IMR-90 (cell line): ENCODE data around the gene POLR1D. TPM values are rescaled to one million over a fixed set of nuclear protein-coding genes. Genes with fewer than 3 reads are reported as not detected.

Source experiments
- ATAC-seq: fragments of 200-7000 bp; cut with Tn5 transposase; 2 replicates; pipeline ENCODE4 v1.9.1; 2020; ENCODE audit warnings: low read depth, mild to moderate bottlenecking, moderate library complexity
- BruUV-seq: library from RNA; stranded (reverse); fragments of 400-500 nt; replicated peaks from 2 replicates; lab custom pipeline; 2021; lab: Mats Ljungman, UMichigan
- CTCF ChIA-PET: fragments of 300-600 bp; formaldehyde crosslinking; extraction: SDS; loops from one replicate; lab custom pipeline; 2021; ENCODE audit warnings: antibody characterized with exemption; lab: Yijun Ruan, JAX
- POLR2A ChIA-PET: fragments of 300-600 bp; sonication (Branson Sonifier 250); formaldehyde crosslinking; loops from one replicate; lab custom pipeline; 2022; ENCODE audit warnings: antibody characterized with exemption; ENCODE audit not compliant: unreplicated experiment; lab: Charles Lee
- DNase-seq: peaks from one replicate; pipeline ENCODE4 v3.0.0; 2013
- H2AFZ ChIP-seq: replicated peaks from 2 replicates; pipeline ENCODE3; 2013; ENCODE audit warnings: low read length, mild to moderate bottlenecking; ENCODE audit not compliant: poor library complexity
- H2AK5ac ChIP-seq: 2 replicates; pipeline ENCODE4 v1.6.1; 2013; ENCODE audit warnings: low read depth, low read length, inconsistent platforms
- H2AK9ac ChIP-seq: replicated peaks from 2 replicates; pipeline ENCODE3; 2013; ENCODE audit warnings: mild to moderate bottlenecking, low read depth, low read length, moderate library complexity; ENCODE audit not compliant: poor library complexity
- H2BK120ac ChIP-seq: 2 replicates; pipeline ENCODE4 v1.6.1; 2013; ENCODE audit warnings: low read depth, low read length, inconsistent platforms
- H2BK15ac ChIP-seq: 3 replicates; pipeline ENCODE4 v1.6.1; 2013; ENCODE audit warnings: low read depth, low read length, inconsistent platforms
- H2BK20ac ChIP-seq: 2 replicates; pipeline ENCODE4 v1.6.1; 2013; ENCODE audit warnings: low read depth, mild to moderate bottlenecking, inconsistent platforms, low read length, moderate library complexity
- H2BK5ac ChIP-seq: 2 replicates; pipeline ENCODE4 v1.6.1; 2013; ENCODE audit warnings: mild to moderate bottlenecking, low read depth, low read length, inconsistent platforms; ENCODE audit not compliant: poor library complexity, severe bottlenecking
- H3K14ac ChIP-seq: replicated peaks from 2 replicates; pipeline ENCODE4 v1.6.1; 2013; ENCODE audit warnings: low read depth, low read length, inconsistent platforms
- H3K18ac ChIP-seq: 2 replicates; pipeline ENCODE4 v1.6.1; 2013; ENCODE audit warnings: low read depth, low read length, control low read depth
- H3K23ac ChIP-seq: 2 replicates; pipeline ENCODE4 v1.6.1; 2013; ENCODE audit warnings: low read depth, low read length, inconsistent platforms
- H3K27ac ChIP-seq: 2 replicates; pipeline ENCODE4 v1.5.1; 2013; ENCODE audit warnings: mild to moderate bottlenecking, control low read depth, low read length; ENCODE audit not compliant: insufficient read depth
- H3K27me3 ChIP-seq: 2 replicates; pipeline ENCODE4 v1.6.1; 2013; ENCODE audit warnings: low read length; ENCODE audit not compliant: control insufficient read depth, insufficient read depth
- H3K36me3 ChIP-seq: 2 replicates; pipeline ENCODE4 v1.6.1; 2013; ENCODE audit warnings: low read length, mixed read lengths; ENCODE audit not compliant: control insufficient read depth, insufficient read depth
- H3K4ac ChIP-seq: 2 replicates; pipeline ENCODE4 v1.6.1; 2013; ENCODE audit warnings: low read depth, low read length, inconsistent platforms
- H3K4me1 ChIP-seq: 2 replicates; pipeline ENCODE4 v1.6.1; 2013; ENCODE audit warnings: low read length, mixed read lengths; ENCODE audit not compliant: control insufficient read depth, insufficient read depth
- H3K4me2 ChIP-seq: 2 replicates; pipeline ENCODE4 v1.6.1; 2013; ENCODE audit warnings: low read depth, mild to moderate bottlenecking, control low read depth, low read length, moderate library complexity
- H3K4me3 ChIP-seq: 2 replicates; pipeline ENCODE4 v1.5.1; 2013; ENCODE audit warnings: low read depth, mild to moderate bottlenecking, control low read depth, low read length, moderate library complexity; ENCODE audit not compliant: insufficient read depth
- H3K56ac ChIP-seq: 2 replicates; pipeline ENCODE4 v1.6.1; 2013; ENCODE audit warnings: low read length, inconsistent platforms; ENCODE audit not compliant: insufficient read depth; ENCODE audit errors: extremely low read depth
- H3K79me1 ChIP-seq, 2 experiments: 2 replicates each; pipeline ENCODE4 v1.6.1; 2013; ENCODE audit warnings: low read length in 2 of 2, inconsistent platforms in 1 of 2, low read depth in 1 of 2
- H3K9ac ChIP-seq: 2 replicates; pipeline ENCODE4 v1.6.1; 2013; ENCODE audit warnings: low read depth, low read length, control low read depth
- H3K9me1 ChIP-seq: 2 replicates; pipeline ENCODE4 v1.6.1; 2013; ENCODE audit warnings: low read length, inconsistent platforms; ENCODE audit not compliant: insufficient read depth
- H3K9me3 ChIP-seq: 2 replicates; pipeline ENCODE4 v1.6.1; 2013; ENCODE audit warnings: low read length; ENCODE audit not compliant: control insufficient read depth, insufficient read depth
- H4K20me1 ChIP-seq: 2 replicates; pipeline ENCODE4 v1.6.1; 2013; ENCODE audit warnings: low read length, inconsistent platforms; ENCODE audit not compliant: insufficient read depth
- H4K5ac ChIP-seq: 2 replicates; pipeline ENCODE4 v1.6.1; 2013; ENCODE audit warnings: mild to moderate bottlenecking, low read depth, low read length, control low read depth
- H4K8ac ChIP-seq, 2 experiments: 2 replicates each; pipeline ENCODE4 v1.6.1; 2013; ENCODE audit warnings: low read depth in 2 of 2, low read length in 2 of 2, control low read depth in 1 of 2, inconsistent platforms in 1 of 2
- H4K91ac ChIP-seq: 2 replicates; pipeline ENCODE4 v1.6.1; 2013; ENCODE audit warnings: low read depth, low read length, inconsistent platforms; ENCODE audit not compliant: insufficient read depth
- CEBPB ChIP-seq: IDR thresholded peaks from 2 replicates; pipeline ENCODE4 v1.6.1; 2012; ENCODE audit warnings: low read depth, low read length, improper control_type of control experiment
- CHD1 ChIP-seq: IDR thresholded peaks from 2 replicates; pipeline ENCODE4 v1.6.1; 2012; ENCODE audit warnings: low read depth, low read length, improper control_type of control experiment
- NFE2L2 ChIP-seq: fragments of 150-350 bp; IDR thresholded peaks from 2 replicates; pipeline ENCODE4 v1.6.1; 2016; ENCODE audit warnings: low read depth, mild to moderate bottlenecking, low read length
- WGBS, 2 experiments: methylation state at CpG; one replicate each; pipeline versions ENCODE4 v1.1.5 to v1.1.7; 2013; ENCODE audit warnings: missing lambda C conversion rate in 2 of 2; ENCODE audit not compliant: insufficient read length in 1 of 2; ENCODE audit errors: extremely low coverage in 2 of 2; 5-methylcytosine and 5-hydroxymethylcytosine counted together
- dilution Hi-C: fragments of 300-500 bp; cut with HindIII; formaldehyde crosslinking; loops from one replicate; pipeline ENCODE4 v1.14.3; 2018; ENCODE audit warnings: low sequenced_read_pairs; ENCODE audit not compliant: unreplicated experiment
- in situ Hi-C: fragments of 300-500 bp; cut with MboI; formaldehyde crosslinking; loops from 3 replicates; pipeline ENCODE4 v1.14.3; 2019; ENCODE audit warnings: low sequenced_read_pairs, inconsistent platforms, mixed read lengths
- intact Hi-C: fragments of 100-400 bp; cut with micrococcal nuclease; formaldehyde crosslinking; loops from 2 replicates; pipeline ENCODE4 v1.10.0; 2022
- polyA plus RNA-seq, 3 experiments: library from polyadenylated mRNA; depleted of rRNA; stranded (reverse); fragments of >200 nt; gene quantifications; 2 replicates each; pipeline ENCODE4 v1.2.3, GENCODE V29; 2012; ENCODE audit warnings: low replicate concordance in 1 of 3
- total RNA-seq: library from RNA; depleted of rRNA; stranded (reverse); fragments of >200 nt; gene quantifications from 2 replicates; pipeline ENCODE4 v1.2.3, GENCODE V29; 2012

The POLR1D gene
- total and polyA plus RNA-seq, 2 of the 4 experiments (the other 2 are of a cell fraction) = 65.4 to 110 TPM

GRCh38 chr13:27601208-27601607 is 20.5 kb upstream of the POLR1D start:
- Histone ChIP-seq H3K56ac (no peak overlapping the region), H3K4ac (no peak overlapping the region), H2BK5ac (no peak overlapping the region), H3K79me1 (peaks cover 10 to 33% of the 10 kb centered on the region in 2 experiments; a peak in 3 of 4 replicates), H3K36me3 (no peaks in the 10 kb centered on the region), H2AK5ac (no peak overlapping the region), H4K20me1 (no peaks in the 10 kb centered on the region), H3K4me1 (no peaks in the 10 kb centered on the region), H2BK15ac (no peak overlapping the region), H3K18ac (no peak overlapping the region), H2AK9ac (no peak overlapping the region), H2BK20ac (no peak overlapping the region), H2BK120ac (no peak overlapping the region), H3K9me3 (no peaks in the 10 kb centered on the region), H3K27me3 (no peaks in the 10 kb centered on the region), H3K14ac (no peak overlapping the region), H3K9ac (no peak overlapping the region), H3K9me1 (0 out of 2 replicates have a peak, but pooled peaks cover 3% of the 10 kb centered on the region), H3K4me3 (no peak overlapping the region), H4K91ac (no peak overlapping the region), H4K5ac (no peak overlapping the region), H3K27ac (no peak overlapping the region), H3K4me2 (no peak overlapping the region), H3K23ac (no peak overlapping the region), H2AFZ (no peak overlapping the region), H4K8ac (no peak overlapping the region)
- intact Hi-C loops (no loop called here), in situ Hi-C loops (loop anchor here (25.0 kb wide), 1 partner anchor 614 kb away; no protein-coding TSS in a partner anchor), dilution Hi-C loops (no loop called here)
- DNase-seq = no peak
- CTCF ChIA-PET = interaction anchor here (0.6 to 1.0 kb wide), 2 partner anchors 17 to 1137 kb away, joined by 3 read pairs; no protein-coding TSS in a partner anchor
- no CpG with 5 or more reads among the region's 2 CpGs for WGBS, 2 experiments
- TF ChIP-seq NFE2L2 (no peak), CHD1 (no peak), CEBPB (no peak)
- ATAC-seq = no peak
- POLR2A ChIA-PET = no interaction called here
- BruUV-seq = no TSS peak
